Caco-2 (cell line): ENCODE measurements around the gene ETFDH. TPM values are rescaled to one million over a fixed set of nuclear protein-coding genes. Genes with fewer than 3 reads are reported as not detected.
"Not testable (repeated sequence)": the region's sequence is repeated elsewhere in the genome, so short reads cannot be mapped to it uniquely, and the experiment has no call there.

ENCODE experiments used
- BruUV-seq: library from RNA; stranded (reverse); fragments of 400-500 nt; replicated peaks from 2 replicates; lab custom pipeline; 2021; lab: Mats Ljungman, UMichigan
- CTCF ChIA-PET: fragments of 300-600 bp; sonication (Branson Sonifier 250); formaldehyde crosslinking; loops from one replicate; lab custom pipeline; 2022; ENCODE audit warnings: antibody characterized with exemption; lab: Charles Lee
- POLR2A ChIA-PET: fragments of 300-600 bp; sonication (Branson Sonifier 250); formaldehyde crosslinking; loops from one replicate; lab custom pipeline; 2022; ENCODE audit warnings: antibody characterized with exemption; lab: Charles Lee
- DNase-seq, 2 experiments: peaks; one replicate each; pipeline versions ENCODE4 v3.0.0 to v3.0.0-alpha.2; 2020 to 2022
- H3K27me3 ChIP-seq: replicated peaks from 2 replicates; pipeline ENCODE4 v1.6.0; 2011; ENCODE audit warnings: low read length; ENCODE audit not compliant: control insufficient read depth, insufficient read depth
- H3K36me3 ChIP-seq: 2 replicates; pipeline ENCODE4 v1.5.1; 2011; ENCODE audit warnings: low read length; ENCODE audit not compliant: control insufficient read depth, insufficient read depth
- H3K4me1 ChIP-seq: fragments of 250-450 bp; sonication (Bioruptor Pico); 2 replicates; pipeline ENCODE4 v1.5.1; 2020; ENCODE audit warnings: mild to moderate bottlenecking
- H3K4me3 ChIP-seq: 2 replicates; pipeline ENCODE4 v1.5.1; 2011; ENCODE audit warnings: low read depth, mild to moderate bottlenecking, control low read depth, low read length
- H3K9me3 ChIP-seq: fragments of 250-450 bp; sonication (Bioruptor Pico); 2 replicates; pipeline ENCODE4 v1.5.1; 2020; ENCODE audit warnings: mild to moderate bottlenecking, moderate library complexity
- H3K27ac Mint-ChIP-seq: one replicate; pipeline ENCODE4 v1.8.0; 2022; ENCODE audit warnings: mixed read lengths; ENCODE audit not compliant: unreplicated experiment
- H3K27me3 Mint-ChIP-seq: one replicate; pipeline ENCODE4 v1.8.0; 2022; ENCODE audit warnings: mixed read lengths; ENCODE audit not compliant: insufficient read depth, unreplicated experiment
- H3K36me3 Mint-ChIP-seq: one replicate; pipeline ENCODE4 v1.8.0; 2022; ENCODE audit warnings: mild to moderate bottlenecking, mixed read lengths; ENCODE audit not compliant: insufficient read depth, unreplicated experiment
- H3K4me1 Mint-ChIP-seq: one replicate; pipeline ENCODE4 v1.8.0; 2022; ENCODE audit warnings: low read depth, mixed read lengths; ENCODE audit not compliant: unreplicated experiment
- H3K4me3 Mint-ChIP-seq: one replicate; pipeline ENCODE4 v1.8.0; 2022; ENCODE audit warnings: mild to moderate bottlenecking, moderate library complexity, mixed read lengths; ENCODE audit not compliant: unreplicated experiment
- H3K9me3 Mint-ChIP-seq: one replicate; pipeline ENCODE4 v1.8.0; 2022; ENCODE audit warnings: mixed read lengths; ENCODE audit not compliant: unreplicated experiment
- CTCF ChIP-seq, 2 experiments: fragments of 200-600 bp in 1 of 2; IDR thresholded peaks; 1 replicate in 1 of 2; 2 replicates in 1 of 2; pipeline versions ENCODE4 v1.5.1 to v1.8.0; 2011 to 2022; ENCODE audit warnings: antibody characterized with exemption in 1 of 2, control low read depth in 1 of 2, inconsistent platforms in 1 of 2, low read depth in 1 of 2, low read length in 1 of 2, mild to moderate bottlenecking in 1 of 2, moderate library complexity in 1 of 2; ENCODE audit not compliant: insufficient read depth in 1 of 2, severe bottlenecking in 1 of 2, unreplicated experiment in 1 of 2
- intact Hi-C: fragments of 100-400 bp; cut with micrococcal nuclease; formaldehyde crosslinking; loops from one replicate; pipeline ENCODE4 v1.10.0; 2022; ENCODE audit not compliant: unreplicated experiment
- total RNA-seq: library from RNA; stranded (reverse); gene quantifications from 2 replicates; pipeline ENCODE4 v1.2.3, GENCODE V29; 2022

Gene ETFDH
- total RNA-seq, 1 experiment from 2014 or later, result 6.4 TPM

- TF ChIP-seq CTCF (IDR thresholded peaks at IDR 0.05; ENCODE audit: insufficient read depth in 1 of 2, low read depth in 1 of 2, low read length in 1 of 2, severe bottlenecking in 1 of 2, unreplicated experiment in 1 of 2), result no peak
- H3K9me3 Mint-ChIP-seq, result no peaks in the 10 kb centered on the region
- ChIA-PET CTCF (no interaction called here), POLR2A (no interaction called here)
- H3K27ac Mint-ChIP-seq, result no peak overlapping the region
- H3K4me1 Mint-ChIP-seq, result no peaks in the 10 kb centered on the region
- no peak for DNase-seq
- H3K36me3 Mint-ChIP-seq, result no peaks in the 10 kb centered on the region
- no TSS peak for BruUV-seq
- H3K4me1 ChIP-seq, result no peaks in the 10 kb centered on the region
- H3K27me3 Mint-ChIP-seq, result peaks cover 3% of the 10 kb centered on the region
- no peaks in the 10 kb centered on the region for H3K9me3 ChIP-seq
- H3K4me3 ChIP-seq, result no peak overlapping the region
- H3K4me3 Mint-ChIP-seq, result no peak overlapping the region
- H3K36me3 ChIP-seq, result no peaks in the 10 kb centered on the region
- H3K27me3 ChIP-seq, result no peaks in the 10 kb centered on the region
- intact Hi-C loops, result no loop called here
These were observed 15.7 kb upstream of the ETFDH start for GRCh38 chr4:158656439-158656838.

- Histone ChIP-seq H3K9me3 (no peaks in the 10 kb centered on the region), H3K36me3 (no peaks in the 10 kb centered on the region), H3K4me1 (no peaks in the 10 kb centered on the region), H3K27me3 (no peaks in the 10 kb centered on the region), H3K4me3 (no peak overlapping the region)
- H3K36me3 Mint-ChIP-seq, result no peaks in the 10 kb centered on the region
- H3K4me1 Mint-ChIP-seq, result no peaks in the 10 kb centered on the region
- DNase-seq, result no peak
- H3K27ac Mint-ChIP-seq, result no peak overlapping the region
- CTCF ChIA-PET, result no interaction called here
- BruUV-seq, result no TSS peak
- POLR2A ChIA-PET, result no interaction called here
- no peaks in the 10 kb centered on the region for H3K9me3 Mint-ChIP-seq
- peaks cover 3% of the 10 kb centered on the region for H3K27me3 Mint-ChIP-seq
- no peak overlapping the region for H3K4me3 Mint-ChIP-seq
- TF ChIP-seq CTCF (IDR thresholded peaks at IDR 0.05; ENCODE audit: insufficient read depth in 1 of 2, low read depth in 1 of 2, low read length in 1 of 2, severe bottlenecking in 1 of 2, unreplicated experiment in 1 of 2), result no peak
- intact Hi-C loops, result no loop called here
These were observed 14.8 kb upstream of the ETFDH start for GRCh38 chr4:158657291-158657690.

GRCh38 chr4:158663255-158663654 is 8.8 kb upstream of the ETFDH start:
- H3K27me3 ChIP-seq, H3K9me3 Mint-ChIP-seq, H3K27me3 Mint-ChIP-seq, DNase-seq, BruUV-seq, H3K4me3 Mint-ChIP-seq, H3K27ac Mint-ChIP-seq, CTCF ChIA-PET, intact Hi-C loops, H3K4me3 ChIP-seq, H3K4me1 Mint-ChIP-seq, POLR2A ChIA-PET, H3K9me3 ChIP-seq, H3K36me3 ChIP-seq, H3K4me1 ChIP-seq: not testable (repeated sequence)
- peaks cover 11% of the 10 kb centered on the region for H3K36me3 Mint-ChIP-seq

GRCh38 chr4:158663707-158664625 is 8.1 kb upstream of the ETFDH start:
- H3K36me3 Mint-ChIP-seq, result peaks cover 11% of the 10 kb centered on the region
- intact Hi-C loops, H3K27ac Mint-ChIP-seq, CTCF ChIA-PET, H3K9me3 Mint-ChIP-seq, H3K4me1 ChIP-seq, H3K27me3 ChIP-seq, H3K4me1 Mint-ChIP-seq, H3K4me3 Mint-ChIP-seq, H3K27me3 Mint-ChIP-seq, POLR2A ChIA-PET, H3K9me3 ChIP-seq, H3K36me3 ChIP-seq, BruUV-seq, DNase-seq, H3K4me3 ChIP-seq: not testable (repeated sequence)
